Liver (tissue), 9 donors: ENCODE data around the gene SPTBN1. TPM values are rescaled to one million over a fixed set of nuclear protein-coding genes. Genes with fewer than 3 reads are reported as not detected.

Source experiments
- DNase-seq: peaks from one replicate; pipeline ENCODE4 v3.0.0-alpha.2; 2017; ENCODE audit warnings: low spot score
- H3K27ac ChIP-seq, 2 donors: one replicate each; pipeline ENCODE4 v1.7.0; 2013; ENCODE audit warnings: inconsistent platforms in 2 of 2, low read length in 2 of 2, control low read depth in 1 of 2, low read depth in 1 of 2, mild to moderate bottlenecking in 1 of 2
- H3K27me3 ChIP-seq, 4 donors: one replicate each; pipeline versions ENCODE4 v1.6.1 to v1.7.0; 2013; ENCODE audit warnings: low read length in 3 of 4, inconsistent platforms in 1 of 4, mild to moderate bottlenecking in 1 of 4, moderate library complexity in 1 of 4; ENCODE audit not compliant: control insufficient read depth in 4 of 4, insufficient read depth in 4 of 4
- H3K36me3 ChIP-seq, 4 donors: one replicate each; pipeline versions ENCODE4 v1.6.1 to v1.7.0; 2013; ENCODE audit warnings: low read length in 3 of 4, mild to moderate bottlenecking in 3 of 4, low read depth in 1 of 4, moderate library complexity in 1 of 4; ENCODE audit not compliant: control insufficient read depth in 4 of 4, insufficient read depth in 3 of 4
- H3K4me1 ChIP-seq, 4 donors: one replicate each; pipeline versions ENCODE4 v1.6.1 to v1.7.0; 2013; ENCODE audit warnings: low read length in 3 of 4, mild to moderate bottlenecking in 3 of 4, moderate library complexity in 1 of 4; ENCODE audit not compliant: control insufficient read depth in 4 of 4, insufficient read depth in 4 of 4
- H3K4me3 ChIP-seq, 3 donors: one replicate each; pipeline versions ENCODE4 v1.6.1 to v1.7.0; 2013; ENCODE audit warnings: low read length in 3 of 3, control low read depth in 1 of 3, low read depth in 1 of 3, mild to moderate bottlenecking in 1 of 3
- H3K9ac ChIP-seq, 2 donors: one replicate each; pipeline ENCODE4 v1.7.0; 2013; ENCODE audit warnings: low read length in 2 of 2, mild to moderate bottlenecking in 2 of 2, moderate library complexity in 2 of 2, control low read depth in 1 of 2, low read depth in 1 of 2
- H3K9me3 ChIP-seq, 4 donors: one replicate each; pipeline versions ENCODE4 v1.6.1 to v1.7.0; 2013; ENCODE audit warnings: low read length in 3 of 4; ENCODE audit not compliant: control insufficient read depth in 4 of 4
- ATF3 ChIP-seq: IDR thresholded peaks from 2 replicates; pipeline ENCODE4 v1.6.1; 2016; ENCODE audit warnings: antibody characterized with exemption
- CTCF ChIP-seq: fragments of 150-350 bp; IDR thresholded peaks from 2 replicates; pipeline ENCODE4 v1.5.1; 2017; ENCODE audit warnings: improper control_type of control experiment, low read depth, low read length; ENCODE audit not compliant: missing input control
- FOXA2 ChIP-seq: IDR thresholded peaks from 2 replicates; pipeline ENCODE4 v1.6.1; 2016; ENCODE audit warnings: antibody characterized with exemption
- GABPA ChIP-seq, 2 donors: IDR thresholded peaks in 1 of 2; conservative IDR thresholded peaks in 1 of 2; 2 replicates each; pipeline ENCODE4 v1.6.1; 2016; ENCODE audit warnings: antibody characterized with exemption in 2 of 2, mild to moderate bottlenecking in 1 of 2, moderate library complexity in 1 of 2
- HNF4A ChIP-seq, 2 donors: conservative IDR thresholded peaks; 2 replicates each; pipeline ENCODE4 v1.6.1; 2016; ENCODE audit warnings: antibody characterized with exemption in 2 of 2, mild to moderate bottlenecking in 2 of 2
- JUND ChIP-seq, 2 donors: IDR thresholded peaks; 2 replicates each; pipeline ENCODE4 v1.6.1; 2016; ENCODE audit warnings: antibody characterized with exemption in 2 of 2
- MAX ChIP-seq: IDR thresholded peaks from 2 replicates; pipeline ENCODE4 v1.6.1; 2016; ENCODE audit warnings: antibody characterized with exemption
- NR2F2 ChIP-seq: IDR thresholded peaks from 2 replicates; pipeline ENCODE4 v1.6.1; 2016; ENCODE audit warnings: antibody characterized with exemption
- SP1 ChIP-seq: IDR thresholded peaks from 2 replicates; pipeline ENCODE4 v1.6.1; 2018; ENCODE audit warnings: antibody characterized with exemption, mild to moderate bottlenecking
- TAF1 ChIP-seq: conservative IDR thresholded peaks from 2 replicates; pipeline ENCODE4 v1.6.1; 2016; ENCODE audit warnings: antibody characterized with exemption, mild to moderate bottlenecking
- YY1 ChIP-seq: IDR thresholded peaks from 2 replicates; pipeline ENCODE4 v1.6.1; 2016; ENCODE audit warnings: antibody characterized with exemption, mild to moderate bottlenecking
- ZBTB33 ChIP-seq: IDR thresholded peaks from 2 replicates; pipeline ENCODE4 v1.6.1; 2016; ENCODE audit warnings: antibody characterized with exemption
- whole genome bisulfite sequencing: extraction: QIAGEN DNeasy Blood & Tissue Kit; methylation state at CpG from one replicate; pipeline ENCODE4 v1.1.7; 2013; 5-methylcytosine and 5-hydroxymethylcytosine counted together
- polyA plus RNA-seq, 2 donors: library from polyadenylated mRNA; stranded (reverse) in 1 of 2; unstranded in 1 of 2; fragments of 200-250 nt in 1 of 2; fragments of >200 nt in 1 of 2; fragmentation: Nextera tagmentation in 1 of 2; extraction: Ambion mirVana in 1 of 2; gene quantifications; one replicate each; pipeline versions ENCODE4 v1.2.1 to v1.2.3, GENCODE V29; 2013 to 2015
- total RNA-seq, 2 donors: library from RNA; depleted of rRNA; stranded (reverse); fragments of >200 nt; gene quantifications; one replicate each; pipeline ENCODE4 v1.2.3, GENCODE V29; 2014
- donor health status: healthy.
- donor health status: healthy.
- donor health status: healthy.
- donor health status: healthy.
- donor health status: healthy.

The SPTBN1 gene
- total and polyA plus RNA-seq, 4 donors: 44.8 to 191 (median 75.9) TPM

- Histone ChIP-seq H3K4me3 (no peak overlapping the region), H3K27ac (no peak overlapping the region), H3K4me1 (peaks cover 5 to 16% (median 12%) of the 10 kb centered on the region in 4 donors), H3K9ac (no peak overlapping the region), H3K27me3 (no peaks in the 10 kb centered on the region), H3K36me3 (no peaks in the 10 kb centered on the region), H3K9me3 (no peaks in the 10 kb centered on the region)
- no peak for DNase-seq
- 79% methylated on average over 8 of the region's 8 CpGs for WGBS
- TF ChIP-seq CTCF: no peak
- no peak for TF ChIP-seq MAX
- no peak for TF ChIP-seq SP1
- TF ChIP-seq YY1: no peak
- no peak for TF ChIP-seq NR2F2
Measured at GRCh38 chr2:54500404-54501205, 44.5 kb downstream of the SPTBN1 start.

GRCh38 chr2:54502731-54503130 is 46.6 kb downstream of the SPTBN1 start:
- Histone ChIP-seq H3K4me1 (peaks cover 0 to 11% (median 9%) of the 10 kb centered on the region in 4 donors), H3K27me3 (no peaks in the 10 kb centered on the region), H3K9ac (no peak overlapping the region), H3K4me3 (no peak overlapping the region), H3K36me3 (no peaks in the 10 kb centered on the region), H3K9me3 (no peaks in the 10 kb centered on the region), H3K27ac (no peak overlapping the region)
- TF ChIP-seq FOXA2 (no peak), SP1 (no peak), TAF1 (no peak), ZBTB33 (no peak), JUND (IDR thresholded peaks at IDR 0.05) (no peak), CTCF (no peak), GABPA (IDR thresholded peaks at IDR 0.05 in 1 of 2, conservative IDR thresholded peaks at IDR 0.05 in 1 of 2) (no peak), ATF3 (no peak), NR2F2 (no peak), HNF4A (conservative IDR thresholded peaks at IDR 0.05) (no peak)
- no peak for DNase-seq
- 82% methylated on average over 2 of the region's 2 CpGs for WGBS
